Measurements from ENCODE around the gene FOXD1. TPM values are rescaled to one million over a fixed set of nuclear protein-coding genes. Genes with fewer than 3 reads are reported as not detected.
A peak's percentile ranks its signal among the peaks of the same experiment; 100 is the strongest.

The FOXD1 gene
- total and polyA plus RNA-seq, 8 donors = 0.18 to 0.28 (median 0.19) TPM; not detected in 5

DNA sequence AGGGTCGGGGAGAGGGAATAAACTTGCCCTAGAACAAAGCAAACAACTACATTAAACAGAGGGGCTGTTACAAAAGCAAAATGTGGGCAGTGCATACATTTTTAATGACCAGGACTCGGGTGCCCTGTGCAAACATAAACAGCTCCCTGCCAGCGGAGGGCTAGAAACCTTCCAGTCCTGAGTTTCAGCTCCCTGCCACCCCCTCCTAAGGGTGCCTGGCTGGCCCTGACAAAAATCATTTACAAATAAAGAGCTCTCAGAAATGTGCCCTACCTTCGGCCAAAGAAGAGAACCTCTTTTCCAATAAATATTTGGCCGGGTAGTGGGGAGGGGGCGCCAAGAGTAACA is 29.5 kb downstream of the FOXD1 start:
- Histone ChIP-seq H3K9me3 (peaks cover 0 to 6% (median 0%) of the 10 kb centered on the region in 4 donors), H3K27ac (no peak overlapping the region), H3K27me3 (peaks cover 18 to 100% (median 77%) of the 10 kb centered on the region in 3 donors), H3K36me3 (no peaks in the 10 kb centered on the region), H3K4me3 (peak overlapping the region in 3 of 4 donors; percentile 26 to 47 (median 31)), H3K4me1 (peaks cover 11 to 16% (median 16%) of the 10 kb centered on the region in 4 donors)
- WGBS, 5 donors = 6 to 21% (median 12%) methylated on average over 5 to 6 of the region's 6 CpGs
- intact Hi-C loops (cut with DNase I; ENCODE audit: low total_unique reads) = no loop called here
- no peak for DNase-seq
- TF ChIP-seq EP300 (IDR thresholded peaks at IDR 0.05) = no peak
- TF ChIP-seq, protein P1, sequence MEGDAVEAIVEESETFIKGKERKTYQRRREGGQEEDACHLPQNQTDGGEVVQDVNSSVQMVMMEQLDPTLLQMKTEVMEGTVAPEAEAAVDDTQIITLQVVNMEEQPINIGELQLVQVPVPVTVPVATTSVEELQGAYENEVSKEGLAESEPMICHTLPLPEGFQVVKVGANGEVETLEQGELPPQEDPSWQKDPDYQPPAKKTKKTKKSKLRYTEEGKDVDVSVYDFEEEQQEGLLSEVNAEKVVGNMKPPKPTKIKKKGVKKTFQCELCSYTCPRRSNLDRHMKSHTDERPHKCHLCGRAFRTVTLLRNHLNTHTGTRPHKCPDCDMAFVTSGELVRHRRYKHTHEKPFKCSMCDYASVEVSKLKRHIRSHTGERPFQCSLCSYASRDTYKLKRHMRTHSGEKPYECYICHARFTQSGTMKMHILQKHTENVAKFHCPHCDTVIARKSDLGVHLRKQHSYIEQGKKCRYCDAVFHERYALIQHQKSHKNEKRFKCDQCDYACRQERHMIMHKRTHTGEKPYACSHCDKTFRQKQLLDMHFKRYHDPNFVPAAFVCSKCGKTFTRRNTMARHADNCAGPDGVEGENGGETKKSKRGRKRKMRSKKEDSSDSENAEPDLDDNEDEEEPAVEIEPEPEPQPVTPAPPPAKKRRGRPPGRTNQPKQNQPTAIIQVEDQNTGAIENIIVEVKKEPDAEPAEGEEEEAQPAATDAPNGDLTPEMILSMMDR (IDR thresholded peaks at IDR 0.05) = no peak
- TF ChIP-seq POLR2AphosphoS5 (IDR thresholded peaks at IDR 0.05) = no peak
- no peak for TF ChIP-seq POLR2A (IDR thresholded peaks at IDR 0.05)

DNA sequence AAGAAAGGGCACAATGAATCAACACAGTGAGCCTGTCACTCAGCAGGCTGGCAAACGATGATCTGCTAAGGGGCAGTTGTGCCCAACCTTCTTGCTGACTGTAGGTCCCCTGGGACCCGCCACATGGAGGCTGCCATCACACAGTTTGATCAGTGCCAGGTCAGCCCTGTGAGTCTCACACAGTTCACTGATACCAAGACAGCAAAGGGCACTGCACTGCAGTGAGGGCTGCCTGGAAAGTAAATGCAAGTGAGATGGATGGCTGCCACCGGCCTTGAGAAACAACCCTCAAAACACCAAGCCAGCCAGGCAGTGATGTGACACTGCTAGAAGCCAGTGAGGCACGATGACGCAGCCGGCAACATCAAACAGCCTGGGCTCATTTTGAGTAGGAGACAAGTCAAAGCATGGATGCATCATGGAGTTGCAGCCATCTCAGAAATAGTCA is 30.3 kb downstream of the FOXD1 start:
- Histone ChIP-seq H3K9me3 (peaks cover 0 to 6% (median 0%) of the 10 kb centered on the region in 4 donors), H3K36me3 (no peaks in the 10 kb centered on the region), H3K27ac (no peak overlapping the region), H3K4me1 (peaks cover 11 to 16% (median 16%) of the 10 kb centered on the region in 4 donors), H3K27me3 (peaks cover 18 to 98% (median 76%) of the 10 kb centered on the region in 3 donors), H3K4me3 (no peak overlapping the region)
- WGBS, 5 donors = 60 to 73% (median 65%) methylated on average over 6 of the region's 6 CpGs
- no peak for DNase-seq
- no peak for TF ChIP-seq POLR2AphosphoS5 (IDR thresholded peaks at IDR 0.05)
- TF ChIP-seq EP300 (IDR thresholded peaks at IDR 0.05) = no peak
- TF ChIP-seq, protein P1 (IDR thresholded peaks at IDR 0.05) = no peak
- no peak for TF ChIP-seq POLR2A (IDR thresholded peaks at IDR 0.05)
- intact Hi-C loops (cut with DNase I; ENCODE audit: low total_unique reads) = no loop called here

DNA sequence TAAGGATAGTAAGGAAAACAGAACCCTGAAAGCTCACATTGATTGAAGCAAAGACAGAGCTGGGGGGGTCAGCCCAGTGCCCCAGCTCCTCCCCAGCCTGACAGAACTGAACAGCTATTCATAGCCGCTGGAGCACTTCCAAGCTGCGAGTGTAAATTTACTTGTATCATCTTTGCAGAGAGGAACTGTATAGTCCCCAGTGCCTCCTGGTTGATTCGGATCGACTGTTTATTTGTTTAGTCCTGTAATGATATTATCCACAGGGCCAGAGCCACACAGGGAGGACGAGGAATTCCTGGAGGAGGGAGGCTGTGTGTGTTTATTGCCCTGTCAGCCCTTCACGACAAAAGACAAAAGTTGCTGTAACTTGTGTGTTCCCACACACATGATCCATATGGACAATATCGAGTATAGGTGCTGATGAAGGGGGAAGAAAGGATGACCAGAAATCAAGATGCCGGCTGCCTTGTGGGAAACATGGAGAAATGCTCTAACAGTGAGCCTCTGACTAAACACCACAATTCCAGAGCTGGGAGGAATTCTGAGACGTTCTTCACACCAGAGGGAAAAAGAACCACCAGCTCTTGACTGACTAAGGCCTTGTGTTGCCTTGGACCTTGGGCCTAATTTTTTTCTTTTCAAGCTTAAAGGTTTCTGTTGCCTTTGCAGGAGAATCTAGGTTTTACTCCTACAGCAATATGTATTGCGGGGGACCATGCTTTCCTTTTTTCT is 31.1 kb downstream of the FOXD1 start:
- Histone ChIP-seq H3K9me3 (peaks cover 0 to 6% (median 0%) of the 10 kb centered on the region in 4 donors), H3K4me3 (no peak overlapping the region), H3K27ac (no peak overlapping the region), H3K4me1 (peaks cover 11 to 16% (median 16%) of the 10 kb centered on the region in 4 donors), H3K36me3 (no peaks in the 10 kb centered on the region), H3K27me3 (peaks cover 18 to 98% (median 78%) of the 10 kb centered on the region in 3 donors)
- DNase-seq = no peak
- intact Hi-C loops (cut with DNase I; ENCODE audit: low total_unique reads) = no loop called here
- WGBS, 5 donors = 42 to 51% (median 47%) methylated on average over 10 of the region's 10 CpGs
- no peak for TF ChIP-seq EP300 (IDR thresholded peaks at IDR 0.05)
- TF ChIP-seq POLR2AphosphoS5 (IDR thresholded peaks at IDR 0.05) = no peak
- TF ChIP-seq, protein P1 (IDR thresholded peaks at IDR 0.05) = no peak
- TF ChIP-seq POLR2A (IDR thresholded peaks at IDR 0.05) = no peak

DNA sequence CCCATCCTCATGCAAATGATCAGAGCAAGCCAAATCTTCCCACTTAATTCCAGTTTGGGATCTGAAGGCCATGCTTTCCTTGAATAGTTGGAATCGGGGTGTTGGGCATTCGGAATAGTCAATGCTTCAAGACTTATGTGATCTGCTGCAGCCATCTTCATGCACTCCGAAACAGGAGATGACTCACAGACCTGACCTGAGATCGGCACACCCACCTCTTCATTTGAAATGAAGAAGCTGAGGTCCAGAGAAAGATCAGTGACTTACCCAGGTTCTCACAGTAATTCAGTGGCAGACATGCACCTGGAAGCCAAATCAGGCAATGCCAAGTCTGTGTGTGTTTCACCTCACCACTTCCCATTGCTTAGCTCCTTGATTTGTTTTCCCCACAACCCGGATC is 33.0 kb downstream of the FOXD1 start:
- peaks cover 11 to 16% (median 16%) of the 10 kb centered on the region in 4 donors for H3K4me1 ChIP-seq
- intact Hi-C loops (cut with DNase I; ENCODE audit: low total_unique reads) = no loop called here
- TF ChIP-seq, protein P1 (IDR thresholded peaks at IDR 0.05) = no peak
- TF ChIP-seq POLR2A (IDR thresholded peaks at IDR 0.05) (no peak), POLR2AphosphoS5 (IDR thresholded peaks at IDR 0.05) (no peak), EP300 (IDR thresholded peaks at IDR 0.05) (no peak)
- H3K4me3 ChIP-seq = no peak overlapping the region
- no peaks in the 10 kb centered on the region for H3K36me3 ChIP-seq
- H3K27me3 ChIP-seq = peaks cover 18 to 88% (median 65%) of the 10 kb centered on the region in 3 donors
- H3K27ac ChIP-seq = no peak overlapping the region
- 62 to 89% (median 78%) methylated on average over 5 of the region's 5 CpGs for WGBS, 5 donors
- DNase-seq = no peak
- H3K9me3 ChIP-seq = no peaks in the 10 kb centered on the region
